Thyroid gland (tissue), 4 donors: ENCODE results near the gene PIGU. TPM values are rescaled to one million over a fixed set of nuclear protein-coding genes. Genes with fewer than 3 reads are reported as not detected.
"Not testable (repeated sequence)": the region's sequence is repeated elsewhere in the genome, so short reads cannot be mapped to it uniquely, and the experiment has no call there.

ENCODE experiments used
- DNase-seq, 2 donors: peaks; one replicate each; pipeline ENCODE4 v3.0.0-alpha.2; 2019
- H3K27ac ChIP-seq, 3 donors: fragments of 200-600 bp; sonication (generic); 1 replicate in 2 of 3; 2 replicates in 1 of 3; pipeline ENCODE4 v1.5.1; 2016 to 2019; ENCODE audit warnings: mild to moderate bottlenecking in 1 of 3, moderate library complexity in 1 of 3
- H3K27me3 ChIP-seq: fragments of 200-600 bp; sonication (generic); one replicate; pipeline ENCODE4 v1.5.1; 2019
- H3K36me3 ChIP-seq, 2 donors: fragments of 200-600 bp; sonication (generic); one replicate each; pipeline ENCODE4 v1.5.1; 2016 to 2019
- H3K4me1 ChIP-seq, 2 donors: fragments of 200-600 bp; sonication (generic); one replicate each; pipeline ENCODE4 v1.5.1; 2017 to 2019
- H3K4me3 ChIP-seq, 3 donors: fragments of 200-600 bp; sonication (generic); replicated peaks in 1 of 3; 1 replicate in 2 of 3; 2 replicates in 1 of 3; pipeline ENCODE4 v1.5.1; 2016; ENCODE audit warnings: mild to moderate bottlenecking in 1 of 3
- H3K9me3 ChIP-seq: fragments of 200-600 bp; sonication (generic); one replicate; pipeline ENCODE4 v1.5.1; 2017
- CTCF ChIP-seq, 6 experiments: fragments of 200-600 bp in 3 of 6; fragments of 450-650 bp in 3 of 6; sonication (generic) in 3 of 6; IDR thresholded peaks; one replicate each; pipeline ENCODE4 v1.5.1; 2016 to 2019; ENCODE audit warnings: antibody characterized with exemption in 6 of 6, mild to moderate bottlenecking in 2 of 6, inconsistent platforms in 1 of 6, moderate library complexity in 1 of 6
- POLR2A ChIP-seq, 2 donors: fragments of 450-650 bp; IDR thresholded peaks; one replicate each; pipeline ENCODE4 v1.6.1; 2017; ENCODE audit warnings: antibody characterized with exemption in 2 of 2, mild to moderate bottlenecking in 2 of 2, moderate library complexity in 1 of 2
- WGBS, 2 donors: methylation state at CpG; one replicate each; pipeline ENCODE4 v1.1.5; 2017; 5-methylcytosine and 5-hydroxymethylcytosine counted together
- intact Hi-C: fragments of 100-400 bp; cut with DNase I; formaldehyde crosslinking; loops from one replicate; pipeline ENCODE4 v1.15.1; 2023
- total RNA-seq, 4 donors: library from RNA; depleted of rRNA; stranded (reverse); fragments of >200 nt; gene quantifications; one replicate each; pipeline ENCODE4 v1.2.3, GENCODE V29; 2016

The PIGU gene
- total RNA-seq, 4 donors from 2014 or later, result 12.1 to 25.8 (median 18.0) TPM

- Histone ChIP-seq H3K9me3 (no peaks in the 10 kb centered on the region), H3K27ac (no peak overlapping the region), H3K36me3 (no peaks in the 10 kb centered on the region), H3K4me3 (no peak overlapping the region), H3K4me1 (peaks cover 3 to 6% of the 10 kb centered on the region in 2 donors), H3K27me3 (no peaks in the 10 kb centered on the region)
- WGBS, 2 donors, result 91 to 96% methylated on average over 5 of the region's 5 CpGs
- no peak for DNase-seq
- TF ChIP-seq POLR2A (IDR thresholded peaks at IDR 0.05), result no peak
- intact Hi-C loops, result no loop called here
Observed at GRCh38 chr20:34673412-34673811, 3.5 kb downstream of the PIGU start.

GRCh38 chr20:34669094-34669493 is 7.8 kb downstream of the PIGU start:
- WGBS, 2 donors, result 95 to 100% methylated on average over 1 of the region's 1 CpG
- TF ChIP-seq POLR2A (IDR thresholded peaks at IDR 0.05) (no peak), CTCF (IDR thresholded peaks at IDR 0.05) (no peak)

GRCh38 chr20:34664751-34665150 is 12.1 kb downstream of the PIGU start:
- H3K9me3 ChIP-seq, DNase-seq, H3K36me3 ChIP-seq, H3K27me3 ChIP-seq, intact Hi-C loops, H3K4me3 ChIP-seq, H3K4me1 ChIP-seq, H3K27ac ChIP-seq: not testable (repeated sequence)
- 95 to 96% methylated on average over 7 of the region's 7 CpGs for WGBS, 2 donors

More at GRCh38 chr20:34669094-34669493, 7.8 kb downstream of the PIGU start:
- Histone ChIP-seq H3K27me3 (no peaks in the 10 kb centered on the region), H3K9me3 (no peaks in the 10 kb centered on the region), H3K36me3 (no peaks in the 10 kb centered on the region), H3K4me1 (no peaks in the 10 kb centered on the region), H3K4me3 (no peak overlapping the region), H3K27ac (no peak overlapping the region)
- no peak for DNase-seq
- intact Hi-C loops, result no loop called here

- intact Hi-C loops, result no loop called here
- peak in 1 of 2 donors; percentile 3 for DNase-seq
Observed at GRCh38 chr20:34663213-34663943, 13.5 kb downstream of the PIGU start.

GRCh38 chr20:34661811-34662210 is 15.1 kb downstream of the PIGU start:
- WGBS, 2 donors, result 86 to 87% methylated on average over 5 of the region's 5 CpGs
- H3K27me3 ChIP-seq, H3K9me3 ChIP-seq, H3K4me1 ChIP-seq, intact Hi-C loops, H3K36me3 ChIP-seq, DNase-seq, H3K27ac ChIP-seq, H3K4me3 ChIP-seq: not testable (repeated sequence)

More at GRCh38 chr20:34663213-34663943, 13.5 kb downstream of the PIGU start:
- Histone ChIP-seq H3K36me3 (no peaks in the 10 kb centered on the region), H3K4me3 (no peak overlapping the region), H3K27me3 (no peaks in the 10 kb centered on the region), H3K4me1 (peaks cover 0 to 3% of the 10 kb centered on the region in 2 donors), H3K27ac (no peak overlapping the region), H3K9me3 (no peaks in the 10 kb centered on the region)
- 88 to 90% methylated on average over 5 of the region's 5 CpGs for WGBS, 2 donors
- no peak for TF ChIP-seq POLR2A (IDR thresholded peaks at IDR 0.05)
- TF ChIP-seq CTCF (IDR thresholded peaks at IDR 0.05), result no peak

GRCh38 chr20:34658654-34659053 is 18.2 kb downstream of the PIGU start:
- H3K9me3 ChIP-seq, H3K36me3 ChIP-seq, H3K27ac ChIP-seq, intact Hi-C loops, DNase-seq, H3K4me1 ChIP-seq, H3K27me3 ChIP-seq, H3K4me3 ChIP-seq: not testable (repeated sequence)
- WGBS, 2 donors, result 93 to 98% methylated on average over 12 to 13 of the region's 31 CpGs

- H3K4me3 ChIP-seq, result no peak overlapping the region
- no peaks in the 10 kb centered on the region for H3K36me3 ChIP-seq
- no peaks in the 10 kb centered on the region for H3K27me3 ChIP-seq
- H3K27ac ChIP-seq, result no peak overlapping the region
- no peaks in the 10 kb centered on the region for H3K4me1 ChIP-seq
- TF ChIP-seq CTCF (IDR thresholded peaks at IDR 0.05) (no peak), POLR2A (IDR thresholded peaks at IDR 0.05) (no peak)
- DNase-seq, result no peak
- no peaks in the 10 kb centered on the region for H3K9me3 ChIP-seq
- WGBS, 2 donors, result 93 to 94% methylated on average over 6 to 7 of the region's 7 CpGs
- intact Hi-C loops, result no loop called here
Observed at GRCh38 chr20:34654207-34654744, 22.6 kb downstream of the PIGU start.
